T-helper 2 cell treated with Interferon-gamma antibody and Interleukin-4, amounts not matched to agents 5 μg/mL and 100 μg/mL, for 36 hours (primary cell): ENCODE results near the gene SYNE2.

Source experiments
- DNase-seq: peaks from one replicate; pipeline ENCODE4 v3.0.0; 2021; ENCODE audit warnings: low spot score
- H3K27ac Mint-ChIP-seq: one replicate; pipeline ENCODE4 v1.8.0; 2021; ENCODE audit warnings: mild to moderate bottlenecking, mixed read lengths
- H3K27me3 Mint-ChIP-seq: one replicate; pipeline ENCODE4 v1.8.0; 2021; ENCODE audit warnings: low read depth, mixed read lengths
- H3K36me3 Mint-ChIP-seq: one replicate; pipeline ENCODE4 v1.8.0; 2021; ENCODE audit warnings: low read depth, mixed read lengths
- H3K4me1 Mint-ChIP-seq: one replicate; pipeline ENCODE4 v1.8.0; 2021; ENCODE audit warnings: low read depth, mixed read lengths
- H3K4me3 Mint-ChIP-seq: one replicate; pipeline ENCODE4 v1.8.0; 2022; ENCODE audit warnings: mild to moderate bottlenecking, moderate library complexity, mixed read lengths
- H3K9me3 Mint-ChIP-seq: one replicate; pipeline ENCODE4 v1.8.0; 2021; ENCODE audit warnings: mixed read lengths

Gene SYNE2

DNA sequence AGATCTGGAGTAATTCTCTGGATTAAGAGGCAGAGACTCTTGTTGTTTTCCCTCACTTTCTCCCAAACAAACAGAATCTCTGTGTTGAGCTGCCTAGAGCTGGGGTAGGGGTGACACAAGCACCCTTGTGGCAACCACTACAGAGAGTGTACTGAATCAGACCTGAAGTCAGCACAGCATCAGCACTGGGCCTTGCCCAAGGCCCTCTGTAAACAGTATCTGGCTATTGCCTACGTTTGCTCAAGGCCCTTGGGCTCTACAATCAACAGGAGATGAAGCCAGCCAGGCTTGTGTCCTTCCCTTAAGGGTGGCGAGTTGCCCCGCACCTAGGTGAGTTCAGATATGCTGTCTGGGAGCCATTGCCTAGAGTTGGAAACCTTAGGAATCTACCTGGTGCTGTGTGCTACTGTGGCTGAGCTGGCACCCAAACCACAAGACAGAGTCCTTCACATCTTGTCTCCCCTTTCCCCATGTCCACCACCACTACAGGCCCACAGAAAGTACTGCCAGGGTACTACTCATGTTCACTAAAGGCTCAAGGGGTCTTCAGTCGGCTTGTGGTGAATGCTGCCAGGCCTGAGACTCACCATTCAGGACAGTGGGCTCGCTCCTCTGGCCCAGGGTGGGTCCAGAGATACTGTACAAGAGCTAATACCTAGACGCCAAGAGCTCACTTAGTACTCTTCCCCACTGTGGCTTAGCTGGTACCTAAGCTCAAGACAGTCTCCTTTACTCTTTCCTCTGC lies 206.8 kb downstream of the SYNE2 start:
- Mint-ChIP-seq H3K36me3 (peaks cover 4% of the 10 kb centered on the region), H3K4me3 (no peak overlapping the region)

DNA sequence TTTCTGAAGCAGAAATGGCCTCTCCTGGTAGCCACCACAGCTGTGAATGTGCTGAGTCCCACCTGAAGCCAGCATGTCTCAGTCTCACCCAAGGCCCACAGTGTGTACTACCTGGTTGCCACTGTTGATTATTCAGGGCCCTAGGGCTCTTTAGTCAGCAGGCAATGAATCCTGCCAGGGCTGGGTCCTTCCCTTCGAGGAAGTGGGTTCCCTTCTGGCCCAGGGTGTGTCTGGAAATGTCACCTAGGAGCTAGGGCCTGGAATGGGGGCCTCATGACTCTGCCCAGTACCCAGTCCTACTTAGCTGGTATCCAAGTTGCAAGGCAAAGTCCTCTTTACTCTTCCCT lies 207.4 kb downstream of the SYNE2 start:
- no peak overlapping the region for H3K4me3 Mint-ChIP-seq
- no peaks in the 10 kb centered on the region for H3K4me1 Mint-ChIP-seq
- H3K27me3 Mint-ChIP-seq: no peaks in the 10 kb centered on the region
- no peak overlapping the region for H3K27ac Mint-ChIP-seq
- no peak for DNase-seq
- no peaks in the 10 kb centered on the region for H3K9me3 Mint-ChIP-seq
- H3K36me3 Mint-ChIP-seq: peaks cover 2% of the 10 kb centered on the region

More for the DNA sequence above, 206.8 kb downstream of the SYNE2 start:
- Mint-ChIP-seq H3K27me3 (no peaks in the 10 kb centered on the region), H3K4me1 (no peaks in the 10 kb centered on the region), H3K9me3 (no peaks in the 10 kb centered on the region), H3K27ac (no peak overlapping the region)
- no peak for DNase-seq

DNA sequence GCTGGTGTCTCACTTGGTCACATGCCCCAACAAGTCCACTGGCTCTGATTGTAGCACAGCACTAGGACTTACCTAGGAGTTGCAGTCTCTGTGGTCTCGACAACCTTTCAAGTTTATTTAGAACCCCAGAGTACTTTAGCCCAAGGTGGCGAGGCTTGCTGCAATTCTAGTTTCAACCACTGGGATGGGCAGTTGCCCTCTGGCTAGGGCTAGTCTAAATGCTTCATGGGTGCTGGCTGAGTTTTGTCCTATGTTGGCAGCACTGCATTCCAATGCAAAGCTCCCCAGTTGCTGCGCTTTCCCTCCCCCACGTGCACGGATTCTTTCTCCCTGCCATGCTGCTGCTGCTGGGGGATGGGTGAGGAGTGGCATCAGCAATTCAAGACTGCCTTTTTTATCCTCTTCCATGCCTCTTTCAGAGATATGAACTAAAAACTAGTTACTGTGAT lies 207.9 kb downstream of the SYNE2 start:
- Mint-ChIP-seq H3K27ac (no peak overlapping the region), H3K36me3 (peaks cover 2% of the 10 kb centered on the region), H3K4me1 (no peaks in the 10 kb centered on the region), H3K4me3 (no peak overlapping the region), H3K27me3 (no peaks in the 10 kb centered on the region), H3K9me3 (no peaks in the 10 kb centered on the region)
- no peak for DNase-seq

DNA sequence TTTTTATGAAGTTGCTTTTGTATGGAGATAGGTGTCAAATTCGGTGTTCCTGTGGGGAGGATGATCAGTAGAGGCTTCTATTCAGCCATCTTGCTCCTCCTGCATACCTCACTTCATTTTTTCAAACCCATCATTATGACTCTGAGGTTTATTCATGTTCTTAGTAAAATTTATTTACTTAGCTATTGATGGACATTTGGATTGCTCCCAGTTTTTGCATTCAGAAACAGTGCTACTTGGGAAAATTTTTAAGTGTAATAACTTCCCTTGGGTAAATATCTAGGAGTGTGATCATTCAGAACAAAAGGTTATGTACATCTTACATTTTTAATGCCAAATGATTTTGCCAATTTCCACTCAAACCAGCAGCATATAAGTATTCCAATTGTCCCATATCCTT lies 208.3 kb downstream of the SYNE2 start:
- H3K27me3 Mint-ChIP-seq: no peaks in the 10 kb centered on the region
- H3K27ac Mint-ChIP-seq: no peak overlapping the region
- no peak overlapping the region for H3K4me3 Mint-ChIP-seq
- no peak for DNase-seq
- no peaks in the 10 kb centered on the region for H3K36me3 Mint-ChIP-seq
- no peaks in the 10 kb centered on the region for H3K9me3 Mint-ChIP-seq
- no peaks in the 10 kb centered on the region for H3K4me1 Mint-ChIP-seq

DNA sequence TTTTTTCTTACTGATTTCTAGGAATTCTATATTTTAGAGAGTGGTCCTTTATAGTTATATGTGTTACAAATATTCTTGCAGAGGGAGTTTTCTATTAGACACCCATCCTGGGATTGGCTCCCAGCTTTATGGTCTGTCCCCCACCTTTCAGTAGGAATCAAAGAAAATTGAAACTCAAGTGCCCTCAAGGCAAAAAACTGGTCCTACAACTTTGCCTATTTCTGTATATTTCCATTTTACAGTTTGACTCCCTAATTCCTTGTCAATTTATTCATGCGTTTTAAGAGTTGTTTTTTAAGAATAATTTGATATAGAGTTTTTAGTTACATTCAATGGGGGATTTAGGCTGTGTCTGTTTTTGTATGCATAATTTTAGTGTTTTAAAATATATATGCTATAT lies 208.9 kb downstream of the SYNE2 start:
- Mint-ChIP-seq H3K9me3 (no peaks in the 10 kb centered on the region), H3K36me3 (no peaks in the 10 kb centered on the region), H3K27ac (no peak overlapping the region), H3K4me1 (no peaks in the 10 kb centered on the region), H3K4me3 (no peak overlapping the region), H3K27me3 (no peaks in the 10 kb centered on the region)
- no peak for DNase-seq

DNA sequence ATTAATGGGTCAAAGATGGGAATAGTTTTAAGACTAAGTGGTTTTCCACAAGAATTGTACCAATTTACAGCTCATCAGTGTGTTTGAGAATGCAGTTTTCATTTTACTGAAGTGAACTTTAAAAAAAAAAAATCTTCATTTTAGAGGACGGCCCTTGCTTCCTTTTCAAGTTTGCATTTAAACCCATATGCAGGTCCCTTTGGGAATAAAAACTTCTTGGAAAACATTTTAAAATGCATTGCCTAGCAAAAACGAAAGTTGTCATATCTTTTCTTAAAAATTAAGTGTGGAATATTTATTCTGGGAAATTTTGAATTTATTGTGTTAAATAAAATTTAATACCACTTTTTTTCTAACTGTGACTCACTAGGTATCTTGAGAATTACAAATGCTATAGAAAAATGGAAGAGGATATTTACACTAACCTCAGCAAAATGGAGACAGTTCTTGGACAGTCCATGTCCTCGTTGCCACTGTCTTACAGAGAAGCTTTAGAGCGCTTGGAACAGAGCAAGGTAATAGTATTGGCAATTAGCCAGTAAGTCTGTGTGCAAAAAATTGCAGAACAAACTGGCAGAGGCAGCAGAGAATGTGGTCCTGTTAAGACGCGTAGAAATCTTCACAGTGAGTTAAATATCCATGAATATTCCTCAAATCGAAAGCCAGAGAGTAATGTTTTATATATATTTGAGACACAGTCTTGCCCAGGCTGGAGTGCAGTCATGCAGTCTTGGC lies 209.7 kb downstream of the SYNE2 start:
- H3K36me3 Mint-ChIP-seq: no peaks in the 10 kb centered on the region
- H3K4me1 Mint-ChIP-seq: no peaks in the 10 kb centered on the region
- no peak for DNase-seq
- no peaks in the 10 kb centered on the region for H3K9me3 Mint-ChIP-seq
- H3K27me3 Mint-ChIP-seq: no peaks in the 10 kb centered on the region
- H3K4me3 Mint-ChIP-seq: no peak overlapping the region
- no peak overlapping the region for H3K27ac Mint-ChIP-seq

DNA sequence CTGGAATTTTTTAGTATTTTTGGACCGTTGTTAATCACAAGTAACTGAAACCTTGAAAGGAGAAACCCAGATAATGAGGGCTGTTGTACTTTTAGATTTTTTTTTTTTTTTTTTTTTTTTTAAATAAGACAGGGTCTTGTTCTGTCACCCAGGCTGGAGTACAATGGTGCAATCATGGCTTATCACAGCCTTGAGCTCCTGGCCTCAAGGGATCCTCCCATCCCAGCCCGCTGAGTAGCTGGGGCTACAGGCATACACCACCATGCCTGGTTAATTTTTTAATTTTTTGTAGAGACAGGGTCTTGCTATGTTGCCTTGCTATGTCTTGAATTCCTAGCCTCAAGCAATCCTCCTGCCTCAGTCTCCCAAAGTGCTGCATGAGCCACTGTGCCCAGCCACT lies 211.6 kb downstream of the SYNE2 start:
- Mint-ChIP-seq H3K36me3 (no peaks in the 10 kb centered on the region), H3K4me1 (no peaks in the 10 kb centered on the region), H3K27me3 (no peaks in the 10 kb centered on the region), H3K27ac (no peak overlapping the region), H3K4me3 (no peak overlapping the region), H3K9me3 (no peaks in the 10 kb centered on the region)
- DNase-seq: no peak

DNA sequence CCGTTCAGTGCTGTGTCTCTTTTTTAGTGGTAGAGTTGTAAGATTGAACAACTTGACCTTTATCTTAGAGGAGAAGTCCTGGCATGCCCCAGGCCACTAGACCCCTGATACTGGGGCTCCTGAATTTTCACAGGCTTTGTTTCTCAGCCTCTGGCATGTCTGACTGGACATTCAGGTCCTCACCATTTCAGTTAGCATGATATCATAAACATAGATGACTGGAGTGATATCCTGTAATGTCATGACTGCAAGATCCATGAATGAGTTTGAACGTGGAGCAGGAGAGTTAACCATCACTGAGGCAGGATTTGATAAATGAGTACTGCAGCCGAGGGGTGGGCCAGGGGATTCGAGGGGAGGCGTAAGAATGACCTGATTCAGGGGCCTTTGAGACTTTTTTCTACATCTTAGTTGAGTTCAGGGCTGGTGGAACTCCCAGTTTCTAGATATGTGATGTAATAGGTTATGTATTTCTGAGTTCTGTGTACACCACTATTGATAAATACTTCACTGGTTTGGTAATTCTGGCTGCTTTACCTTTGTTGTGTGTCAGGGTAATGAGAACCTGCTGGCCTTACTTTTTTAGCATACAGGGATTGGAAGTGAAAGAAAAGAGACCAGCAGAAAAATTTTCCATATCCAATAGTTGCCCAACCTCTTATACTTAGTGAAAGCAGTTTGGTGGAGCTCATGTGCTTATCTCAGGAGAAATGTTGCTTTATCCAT lies 217.0 kb downstream of the SYNE2 start:
- H3K36me3 Mint-ChIP-seq: peaks cover 14% of the 10 kb centered on the region
- H3K4me3 Mint-ChIP-seq: no peak overlapping the region
- H3K27me3 Mint-ChIP-seq: no peaks in the 10 kb centered on the region
- no peaks in the 10 kb centered on the region for H3K9me3 Mint-ChIP-seq
- H3K4me1 Mint-ChIP-seq: no peaks in the 10 kb centered on the region
- DNase-seq: no peak
- H3K27ac Mint-ChIP-seq: no peak overlapping the region

DNA sequence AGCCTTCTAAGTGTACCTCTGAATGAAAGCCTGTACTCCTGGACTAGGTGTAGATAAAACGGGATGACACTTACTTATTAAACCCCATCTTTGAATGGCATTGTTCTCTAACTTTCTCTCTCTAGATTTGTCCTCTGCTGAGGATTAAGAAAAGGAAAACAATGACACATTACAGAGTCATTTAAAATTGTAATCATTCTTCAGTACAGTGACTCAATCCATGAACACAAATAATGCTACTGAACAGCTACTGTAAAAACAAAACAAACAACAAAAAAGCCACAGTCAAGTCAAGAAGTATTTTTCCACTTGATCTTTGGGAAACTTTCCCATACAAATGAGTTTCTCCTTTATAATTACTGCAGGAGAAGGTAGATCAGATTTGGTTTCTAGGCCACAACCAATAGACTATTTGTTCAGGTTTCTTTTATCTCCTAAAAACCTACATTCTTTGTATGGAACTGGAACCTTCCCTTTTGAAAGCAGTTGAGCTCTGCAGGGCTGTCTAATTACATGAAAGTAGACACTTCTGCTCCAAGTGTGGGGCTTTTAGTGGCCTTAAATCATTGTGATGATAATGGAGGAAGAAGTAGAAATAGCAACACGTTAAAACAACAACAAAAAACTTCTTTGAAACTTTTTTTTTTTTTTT lies 222.3 kb downstream of the SYNE2 start:
- Mint-ChIP-seq H3K27me3 (no peaks in the 10 kb centered on the region), H3K4me3 (no peak overlapping the region), H3K9me3 (no peaks in the 10 kb centered on the region), H3K27ac (no peak overlapping the region), H3K4me1 (no peaks in the 10 kb centered on the region), H3K36me3 (peaks cover 24% of the 10 kb centered on the region)
- no peak for DNase-seq

DNA sequence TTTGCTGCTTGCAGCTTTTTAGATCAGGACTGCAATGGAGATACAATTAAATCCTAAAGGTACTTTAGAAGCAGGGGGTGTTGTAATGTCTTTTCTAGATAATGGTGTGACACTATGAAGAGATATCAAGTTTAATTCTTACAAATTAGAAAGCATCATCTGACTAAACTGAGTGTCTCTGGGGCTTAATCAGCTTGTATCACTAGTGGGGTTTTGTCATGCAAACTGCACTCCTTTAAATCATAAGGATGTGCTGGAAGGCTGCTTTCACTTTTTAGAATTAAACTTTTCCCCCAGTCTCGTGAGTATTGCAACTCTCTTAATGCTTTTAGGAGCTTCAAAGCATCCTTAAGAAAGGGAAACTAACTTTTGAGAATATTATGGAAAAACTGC lies 222.8 kb downstream of the SYNE2 start:
- Mint-ChIP-seq H3K36me3 (peaks cover 28% of the 10 kb centered on the region), H3K4me1 (no peaks in the 10 kb centered on the region), H3K27ac (no peak overlapping the region), H3K4me3 (no peak overlapping the region), H3K9me3 (no peaks in the 10 kb centered on the region), H3K27me3 (no peaks in the 10 kb centered on the region)
- no peak for DNase-seq

DNA sequence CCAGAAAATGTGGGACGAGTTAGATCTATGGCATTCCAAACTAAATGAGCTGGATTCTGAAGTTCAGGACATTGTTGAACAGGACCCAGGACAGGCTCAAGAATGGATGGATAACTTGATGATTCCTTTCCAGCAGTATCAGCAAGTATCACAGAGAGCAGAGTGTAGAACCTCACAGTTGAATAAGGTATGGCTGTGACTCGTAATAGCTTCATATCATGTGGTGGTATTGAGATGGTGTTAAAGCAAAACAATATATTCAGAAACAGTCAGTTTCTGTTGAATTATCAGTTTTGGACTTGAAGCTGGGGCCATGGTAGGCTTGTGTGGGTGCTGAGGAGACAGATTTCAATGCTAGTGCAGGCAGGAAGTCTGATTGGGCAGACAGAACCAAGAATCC lies 227.6 kb downstream of the SYNE2 start:
- no peak for DNase-seq
- H3K36me3 Mint-ChIP-seq: peaks cover 17% of the 10 kb centered on the region
- no peaks in the 10 kb centered on the region for H3K4me1 Mint-ChIP-seq
- no peak overlapping the region for H3K4me3 Mint-ChIP-seq
- H3K27me3 Mint-ChIP-seq: no peaks in the 10 kb centered on the region
- H3K9me3 Mint-ChIP-seq: no peaks in the 10 kb centered on the region
- H3K27ac Mint-ChIP-seq: no peak overlapping the region

DNA sequence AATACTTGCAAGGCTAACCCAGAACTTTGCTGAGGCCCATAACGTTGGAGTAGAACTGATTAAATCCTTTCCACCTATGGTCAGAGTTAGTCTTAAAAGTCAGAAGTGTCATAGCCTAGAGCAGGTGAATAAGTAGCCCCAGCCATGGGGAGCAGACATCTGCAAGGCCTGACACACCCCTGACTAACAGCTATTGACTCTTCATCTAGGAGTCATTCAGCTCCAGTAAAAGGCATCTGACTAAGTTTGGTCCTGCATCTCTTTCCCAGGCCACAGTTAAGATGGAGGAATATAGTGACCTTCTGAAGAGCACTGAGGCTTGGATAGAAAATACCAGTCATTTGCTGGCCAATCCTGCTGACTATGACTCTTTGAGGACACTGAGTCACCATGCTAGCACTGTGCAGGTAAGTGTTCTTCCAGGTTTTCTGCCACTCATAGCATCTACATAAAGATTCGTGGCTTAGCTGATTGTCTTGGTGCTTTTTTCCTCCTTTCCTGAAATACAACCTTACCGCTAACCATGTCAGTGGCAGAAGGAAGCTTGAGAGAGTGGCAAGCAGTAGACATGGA lies 228.5 kb downstream of the SYNE2 start:
- Mint-ChIP-seq H3K9me3 (no peaks in the 10 kb centered on the region), H3K27ac (no peak overlapping the region), H3K36me3 (peaks cover 18% of the 10 kb centered on the region), H3K4me1 (no peaks in the 10 kb centered on the region), H3K27me3 (no peaks in the 10 kb centered on the region), H3K4me3 (no peak overlapping the region)
- DNase-seq: no peak

DNA sequence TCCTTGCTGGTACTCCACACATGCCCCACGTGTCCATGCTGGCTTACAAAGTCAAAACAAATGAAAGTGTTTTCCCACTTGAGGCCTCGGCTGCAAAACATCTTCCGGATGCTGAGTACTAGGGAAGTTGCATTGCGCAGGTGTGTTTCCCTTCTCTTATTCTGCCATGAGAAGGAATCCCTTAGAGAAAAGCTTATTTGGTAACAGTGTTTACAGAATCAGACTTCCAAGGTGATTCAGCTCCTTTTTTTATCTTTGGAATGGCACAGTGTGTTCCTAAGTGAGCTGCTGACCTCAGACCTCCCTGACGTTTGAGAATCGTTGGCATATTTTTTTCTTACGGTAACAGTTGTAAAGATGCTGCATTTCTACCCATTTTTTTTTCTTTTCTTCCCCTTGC lies 230.0 kb downstream of the SYNE2 start:
- H3K9me3 Mint-ChIP-seq: no peaks in the 10 kb centered on the region
- no peaks in the 10 kb centered on the region for H3K27me3 Mint-ChIP-seq
- no peak overlapping the region for H3K4me3 Mint-ChIP-seq
- H3K36me3 Mint-ChIP-seq: peaks cover 19% of the 10 kb centered on the region
- no peak for DNase-seq
- H3K27ac Mint-ChIP-seq: no peak overlapping the region
- H3K4me1 Mint-ChIP-seq: no peaks in the 10 kb centered on the region

DNA sequence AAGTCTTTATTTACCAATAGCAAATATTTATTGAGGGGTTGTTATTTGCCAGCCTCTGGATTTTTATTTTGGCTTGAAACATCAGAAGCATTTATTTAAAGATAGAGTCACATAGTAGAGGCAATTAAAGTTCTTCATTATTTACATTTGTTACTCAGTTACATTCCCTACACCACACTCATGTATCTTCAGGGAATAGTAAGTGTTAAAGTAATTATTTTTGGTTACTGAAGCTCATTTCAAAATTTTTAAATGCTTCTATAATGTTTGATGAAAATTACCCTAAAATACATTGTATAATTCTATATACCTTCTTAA lies 235.8 kb downstream of the SYNE2 start:
- DNase-seq: no peak
- Mint-ChIP-seq H3K36me3 (peaks cover 6% of the 10 kb centered on the region), H3K4me1 (no peaks in the 10 kb centered on the region), H3K9me3 (no peaks in the 10 kb centered on the region), H3K4me3 (no peak overlapping the region), H3K27me3 (no peaks in the 10 kb centered on the region), H3K27ac (no peak overlapping the region)
